H54 (cell line): ENCODE data around the gene EXOC4.

Experiments
- DNase-seq: peaks from one replicate; pipeline ENCODE4 v3.0.0; 2011; ENCODE audit warnings: low spot score, mixed read lengths; ENCODE audit not compliant: insufficient read length
- FAIRE-seq: peaks from 3 replicates; lab custom pipeline; 2011; peaks lifted over from hg19 to GRCh38; lab: Jason Lieb, UNC
- POLR2A ChIP-seq: IDR thresholded peaks from 2 replicates; pipeline ENCODE4 v1.6.1; 2011; ENCODE audit warnings: low read depth, mild to moderate bottlenecking, low read length

Gene EXOC4

GRCh38 chr7:133727476-133728214 lies 474.8 kb downstream of the EXOC4 start:
- TF ChIP-seq POLR2A, result no peak
- no peak for DNase-seq
- FAIRE-seq, result no peak

DNA sequence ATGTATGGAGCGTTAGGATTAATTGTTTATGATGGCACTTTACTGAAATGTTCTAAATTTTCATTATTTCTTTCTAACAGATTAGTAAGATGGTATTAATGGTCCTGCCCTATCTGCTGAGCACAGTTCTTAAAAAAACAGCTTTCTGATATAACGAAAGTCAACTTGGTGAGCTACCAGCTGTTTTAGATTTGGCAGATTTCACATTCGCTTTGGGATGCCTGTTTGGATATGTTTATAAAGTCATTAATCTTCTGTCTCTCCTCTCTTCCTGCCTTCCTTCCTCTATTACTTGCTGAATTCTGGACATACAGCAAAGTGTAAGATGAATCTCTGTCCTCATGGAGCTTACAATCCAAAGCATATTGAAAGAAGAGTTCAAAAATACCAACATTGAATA lies 477.5 kb downstream of the EXOC4 start:
- no peak for TF ChIP-seq POLR2A
- no peak for DNase-seq
- FAIRE-seq, result no peak

- FAIRE-seq (no peak), DNase-seq (no peak)
- TF ChIP-seq POLR2A, result no peak
Observed at GRCh38 chr7:133733401-133733800, 480.5 kb downstream of the EXOC4 start.

GRCh38 chr7:133735222-133735621 lies 482.3 kb downstream of the EXOC4 start:
- no peak for TF ChIP-seq POLR2A
- no peak for DNase-seq
- FAIRE-seq, result no peak

- DNase-seq (no peak), FAIRE-seq (no peak)
- no peak for TF ChIP-seq POLR2A
Observed at GRCh38 chr7:133739817-133740216, 486.9 kb downstream of the EXOC4 start.

GRCh38 chr7:133741078-133741477 lies 488.2 kb downstream of the EXOC4 start:
- no peak for FAIRE-seq
- no peak for TF ChIP-seq POLR2A

GRCh38 chr7:133741703-133742102 lies 488.8 kb downstream of the EXOC4 start:
- no peak for FAIRE-seq
- TF ChIP-seq POLR2A, result no peak
- no peak for DNase-seq

More at GRCh38 chr7:133741078-133741477, 488.2 kb downstream of the EXOC4 start:
- DNase-seq, result no peak

- DNase-seq, result no peak
- FAIRE-seq, result peak; percentile 58
- TF ChIP-seq POLR2A, result no peak
Observed at GRCh38 chr7:133742709-133743538, 490.0 kb downstream of the EXOC4 start.

DNA sequence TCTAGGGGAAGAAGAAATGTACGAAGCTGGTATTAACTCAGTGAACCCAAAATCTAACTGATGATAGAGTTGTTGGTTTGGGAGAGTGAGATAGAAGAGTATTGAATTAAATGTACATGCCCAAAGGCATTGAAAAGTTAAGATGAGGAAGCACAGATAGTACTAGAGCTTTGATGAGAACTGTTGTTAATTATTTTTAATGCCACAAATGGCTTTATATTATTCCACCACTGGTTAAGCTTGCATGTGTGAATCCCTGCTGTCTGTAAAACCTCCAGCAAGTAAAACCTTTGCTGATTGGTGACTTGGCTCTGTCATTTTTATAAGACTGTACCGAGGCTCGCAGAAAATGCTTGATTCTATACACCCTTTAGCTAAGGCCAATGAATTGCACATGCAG lies 491.6 kb downstream of the EXOC4 start:
- no peak for FAIRE-seq
- no peak for DNase-seq
- TF ChIP-seq POLR2A, result no peak

DNA sequence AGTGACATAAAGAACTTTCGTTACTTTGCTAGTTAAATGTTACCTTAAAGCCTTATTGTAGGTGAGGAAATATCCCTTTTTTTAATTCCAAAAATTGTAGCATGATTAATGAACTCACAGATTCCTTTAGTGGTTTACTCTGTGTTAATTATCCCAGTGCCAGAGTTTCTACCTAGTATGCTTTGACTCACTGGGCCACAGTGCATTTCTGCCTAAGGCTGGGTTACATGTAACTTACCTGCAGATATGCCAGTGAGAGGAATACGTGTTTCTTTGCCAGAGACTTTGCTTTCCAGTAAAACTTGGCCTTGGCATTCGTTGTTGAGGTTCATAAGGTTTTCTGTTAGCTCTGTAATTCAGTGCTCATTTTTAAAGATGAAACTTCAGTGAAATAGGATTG lies 493.4 kb downstream of the EXOC4 start:
- TF ChIP-seq POLR2A, result no peak
- DNase-seq (no peak), FAIRE-seq (no peak)

DNA sequence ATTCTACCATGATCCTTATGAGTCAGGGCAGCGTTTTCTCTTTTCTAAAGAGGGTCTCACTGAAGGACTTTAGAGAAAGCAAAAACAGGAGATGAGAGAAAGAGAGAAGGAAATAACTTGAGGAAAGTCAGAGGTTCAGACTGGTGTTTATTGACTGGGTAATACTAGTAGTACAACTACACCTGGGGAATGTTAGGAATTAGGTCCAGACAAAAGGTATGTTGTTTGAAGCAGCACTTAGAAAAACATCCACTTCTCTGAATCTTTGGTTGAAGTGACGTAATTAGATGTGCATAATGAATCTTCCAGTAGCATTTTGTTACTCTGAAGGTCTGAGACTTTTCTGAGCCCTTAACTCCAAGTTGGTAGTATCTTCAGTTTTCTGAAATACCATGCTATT lies 494.0 kb downstream of the EXOC4 start:
- no peak for FAIRE-seq
- no peak for TF ChIP-seq POLR2A
- DNase-seq, result no peak

DNA sequence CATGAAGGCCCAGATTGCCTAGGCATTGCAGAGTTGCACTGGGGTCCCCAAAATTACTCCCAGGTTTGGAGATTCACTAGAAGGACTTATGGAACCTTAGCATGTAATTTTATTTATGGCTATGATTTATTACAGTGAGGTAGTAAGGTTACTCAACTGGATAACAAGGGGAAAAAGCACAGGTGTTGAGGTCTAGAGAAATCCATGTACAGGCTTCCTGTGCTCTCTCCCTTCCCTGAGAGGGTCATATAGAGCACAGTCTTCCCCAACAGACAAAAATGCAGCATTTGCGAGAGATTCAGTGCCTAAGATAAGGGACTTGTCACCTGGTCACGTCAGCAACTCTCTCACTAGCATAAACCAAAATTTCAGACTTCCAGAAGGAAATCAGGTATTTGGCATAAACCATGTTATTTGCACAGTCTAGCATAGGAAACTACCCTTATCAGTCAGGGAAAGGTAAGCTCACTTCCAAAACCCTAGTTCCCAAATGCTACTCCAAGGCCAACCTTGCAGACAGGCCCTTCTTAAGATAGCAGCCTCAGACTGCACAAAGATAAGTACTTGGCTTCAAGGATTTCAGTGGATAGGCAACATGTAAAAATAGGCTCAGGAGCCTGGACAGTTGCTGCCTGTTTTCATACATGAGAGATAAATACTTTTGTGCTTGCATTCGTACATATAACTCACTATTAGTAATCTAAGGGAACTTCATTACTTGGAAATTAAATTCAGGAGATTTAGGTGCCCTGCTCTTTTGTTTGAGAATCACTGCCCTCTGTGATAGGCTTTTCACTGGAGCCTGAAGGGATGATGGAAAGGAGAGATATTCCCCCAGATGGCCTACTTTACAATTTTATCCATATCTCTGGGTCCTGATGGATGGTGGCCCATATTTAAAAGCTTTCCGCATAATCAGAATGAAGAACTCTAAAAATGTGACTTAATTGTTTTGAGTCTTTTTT lies 495.8 kb downstream of the EXOC4 start:
- no peak for DNase-seq
- no peak for FAIRE-seq
- no peak for TF ChIP-seq POLR2A

GRCh38 chr7:133750287-133750686 lies 497.4 kb downstream of the EXOC4 start:
- no peak for FAIRE-seq
- no peak for DNase-seq

GRCh38 chr7:133751079-133751478 lies 498.2 kb downstream of the EXOC4 start:
- no peak for FAIRE-seq
- no peak for TF ChIP-seq POLR2A
- no peak for DNase-seq

More at GRCh38 chr7:133750287-133750686, 497.4 kb downstream of the EXOC4 start:
- TF ChIP-seq POLR2A, result no peak
